WI38 (cell line): ENCODE results near the gene VIL1.

ENCODE experiments used
- H3K4me3 ChIP-seq: 2 replicates; pipeline ENCODE4 v1.5.1; 2011; ENCODE audit warnings: low read depth, mild to moderate bottlenecking, control low read depth, low read length
- CTCF ChIP-seq: IDR thresholded peaks from 2 replicates; pipeline ENCODE4 v1.5.1; 2012; ENCODE audit warnings: low read depth, mild to moderate bottlenecking, control low read depth, low read length

The VIL1 gene

GRCh38 chr2:218406949-218407618 lies 11.8 kb upstream of the VIL1 start:
- H3K4me3 ChIP-seq = peak overlapping the region; percentile 52
- no peak for TF ChIP-seq CTCF

- no peak for TF ChIP-seq CTCF
- H3K4me3 ChIP-seq = no peak overlapping the region
Measured at GRCh38 chr2:218407717-218408116, 11.2 kb upstream of the VIL1 start.

GRCh38 chr2:218418321-218418716 lies 604 bp upstream of the VIL1 start:
- no peak overlapping the region for H3K4me3 ChIP-seq
- TF ChIP-seq CTCF = no peak

- no peak for TF ChIP-seq CTCF
- no peak overlapping the region for H3K4me3 ChIP-seq
Measured at GRCh38 chr2:218419630-218420216, 800 bp downstream of the VIL1 start.

- no peak for TF ChIP-seq CTCF
- H3K4me3 ChIP-seq = no peak overlapping the region
Measured at GRCh38 chr2:218421027-218421426, 2.1 kb downstream of the VIL1 start.

GRCh38 chr2:218422403-218423086 lies 3.6 kb downstream of the VIL1 start:
- no peak for TF ChIP-seq CTCF
- no peak overlapping the region for H3K4me3 ChIP-seq

- H3K4me3 ChIP-seq = no peak overlapping the region
- TF ChIP-seq CTCF = no peak
Measured at GRCh38 chr2:218423584-218423983, 4.7 kb downstream of the VIL1 start.
